Measurements from ENCODE around the gene PPP1R12B. TPM values are rescaled to one million over a fixed set of nuclear protein-coding genes. Genes with fewer than 3 reads are reported as not detected.
"Not testable (repeated sequence)": the region's sequence is repeated elsewhere in the genome, so short reads cannot be mapped to it uniquely, and the experiment has no call there.

PPP1R12B gene
- total and polyA plus RNA-seq, 2 donors (not counting 1 experiment from before 2014, with no cell fraction given) = 13.4 to 21.7 TPM

DNA sequence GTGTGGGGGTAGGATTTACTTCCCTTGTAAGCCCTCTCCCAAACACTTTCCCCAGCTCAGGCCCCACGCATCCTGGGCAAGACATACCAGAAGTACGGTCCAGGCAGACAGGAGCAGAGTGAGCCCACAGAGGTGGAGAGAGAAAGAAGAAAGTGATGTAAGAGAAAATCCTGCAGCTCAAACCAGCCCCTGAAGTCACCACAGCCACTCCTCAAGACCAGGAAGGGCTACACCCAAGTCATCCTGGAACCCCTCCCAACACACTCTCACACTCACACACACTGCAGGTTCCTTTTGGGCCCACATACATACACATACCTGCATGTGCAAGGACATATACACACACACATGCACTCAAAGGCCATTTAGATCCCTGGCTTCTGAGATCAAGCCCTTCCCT is 254.9 kb downstream of the PPP1R12B start:
- Histone ChIP-seq H2AFZ (ENCODE audit: low read length) (no peak overlapping the region), H3K27ac (ENCODE audit: insufficient read depth, low read length) (no peak overlapping the region), H3K4me2 (ENCODE audit: extremely low read depth, insufficient read depth, low read length) (no peak overlapping the region), H3K36me3 (ENCODE audit: control insufficient read depth, insufficient read depth, low read length) (no peaks in the 10 kb centered on the region), H3K79me2 (ENCODE audit: control insufficient read depth, insufficient read depth, low read length) (no peaks in the 10 kb centered on the region), H3K4me1 (ENCODE audit: control insufficient read depth, extremely low read depth, insufficient read depth, low read length) (no peaks in the 10 kb centered on the region), H3K27me3 (ENCODE audit: control insufficient read depth, insufficient read depth, low read length) (no peaks in the 10 kb centered on the region), H3K4me3 (replicated peaks in 1 of 4; ENCODE audit: control extremely low read depth in 1 of 4, insufficient read depth in 1 of 4, low read depth in 3 of 4, low read length in 4 of 4) (no peak overlapping the region), H4K20me1 (ENCODE audit: control insufficient read depth, extremely low read depth, insufficient read depth, low read length) (no peaks in the 10 kb centered on the region), H3K9me3 (ENCODE audit: control insufficient read depth, insufficient read depth, low read depth, low read length) (no peaks in the 10 kb centered on the region), H3K9ac (ENCODE audit: insufficient read depth, low read length) (no peak overlapping the region)
- no peak for DNase-seq (ENCODE audit: low read depth in 2 of 2)
- TF ChIP-seq, protein P1, sequence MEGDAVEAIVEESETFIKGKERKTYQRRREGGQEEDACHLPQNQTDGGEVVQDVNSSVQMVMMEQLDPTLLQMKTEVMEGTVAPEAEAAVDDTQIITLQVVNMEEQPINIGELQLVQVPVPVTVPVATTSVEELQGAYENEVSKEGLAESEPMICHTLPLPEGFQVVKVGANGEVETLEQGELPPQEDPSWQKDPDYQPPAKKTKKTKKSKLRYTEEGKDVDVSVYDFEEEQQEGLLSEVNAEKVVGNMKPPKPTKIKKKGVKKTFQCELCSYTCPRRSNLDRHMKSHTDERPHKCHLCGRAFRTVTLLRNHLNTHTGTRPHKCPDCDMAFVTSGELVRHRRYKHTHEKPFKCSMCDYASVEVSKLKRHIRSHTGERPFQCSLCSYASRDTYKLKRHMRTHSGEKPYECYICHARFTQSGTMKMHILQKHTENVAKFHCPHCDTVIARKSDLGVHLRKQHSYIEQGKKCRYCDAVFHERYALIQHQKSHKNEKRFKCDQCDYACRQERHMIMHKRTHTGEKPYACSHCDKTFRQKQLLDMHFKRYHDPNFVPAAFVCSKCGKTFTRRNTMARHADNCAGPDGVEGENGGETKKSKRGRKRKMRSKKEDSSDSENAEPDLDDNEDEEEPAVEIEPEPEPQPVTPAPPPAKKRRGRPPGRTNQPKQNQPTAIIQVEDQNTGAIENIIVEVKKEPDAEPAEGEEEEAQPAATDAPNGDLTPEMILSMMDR (conservative IDR thresholded peaks at IDR 0.05 in 1 of 2, IDR thresholded peaks at IDR 0.05 in 1 of 2; ENCODE audit: low read depth in 1 of 2, low read length in 2 of 2) = no peak
- no peak for TF ChIP-seq EZH2 (IDR thresholded peaks at IDR 0.05; ENCODE audit: low read length, missing control alignments)

DNA sequence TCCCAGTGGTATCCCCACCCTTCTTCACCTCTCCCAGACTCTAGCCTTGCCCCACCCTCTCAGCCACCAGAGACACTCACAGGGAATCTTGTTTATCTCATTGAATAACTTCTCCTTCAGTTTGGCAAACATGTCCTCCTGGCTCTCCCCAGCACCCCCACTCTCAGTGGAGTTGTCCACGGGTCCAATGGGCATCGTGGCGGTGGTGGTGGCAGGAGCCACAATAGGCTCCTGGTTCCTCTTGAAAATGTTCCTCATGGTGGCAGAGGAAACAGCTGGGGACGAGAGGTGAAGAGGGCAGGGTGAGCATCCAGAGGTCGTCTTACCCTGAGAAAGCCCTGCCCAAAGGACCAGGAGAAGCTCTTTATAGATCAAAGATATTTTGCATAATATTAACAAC is 257.0 kb downstream of the PPP1R12B start:
- Histone ChIP-seq H3K4me3 (replicated peaks in 1 of 4; ENCODE audit: control extremely low read depth in 1 of 4, insufficient read depth in 1 of 4, low read depth in 3 of 4, low read length in 4 of 4) (no peak overlapping the region), H3K4me1 (ENCODE audit: control insufficient read depth, extremely low read depth, insufficient read depth, low read length) (no peaks in the 10 kb centered on the region), H3K9me3 (ENCODE audit: control insufficient read depth, insufficient read depth, low read depth, low read length) (no peaks in the 10 kb centered on the region), H4K20me1 (ENCODE audit: control insufficient read depth, extremely low read depth, insufficient read depth, low read length) (no peaks in the 10 kb centered on the region), H3K36me3 (ENCODE audit: control insufficient read depth, insufficient read depth, low read length) (no peaks in the 10 kb centered on the region), H3K27ac (ENCODE audit: insufficient read depth, low read length) (no peak overlapping the region), H3K4me2 (ENCODE audit: extremely low read depth, insufficient read depth, low read length) (no peak overlapping the region), H3K79me2 (ENCODE audit: control insufficient read depth, insufficient read depth, low read length) (no peaks in the 10 kb centered on the region), H3K27me3 (ENCODE audit: control insufficient read depth, insufficient read depth, low read length) (no peaks in the 10 kb centered on the region), H3K9ac (ENCODE audit: insufficient read depth, low read length) (no peak overlapping the region), H2AFZ (ENCODE audit: low read length) (no peak overlapping the region)
- TF ChIP-seq, protein P1 (conservative IDR thresholded peaks at IDR 0.05 in 1 of 2, IDR thresholded peaks at IDR 0.05 in 1 of 2; ENCODE audit: low read depth in 1 of 2, low read length in 2 of 2) = no peak
- no peak for TF ChIP-seq EZH2 (IDR thresholded peaks at IDR 0.05; ENCODE audit: low read length, missing control alignments)
- DNase-seq (ENCODE audit: low read depth in 2 of 2) = no peak

DNA sequence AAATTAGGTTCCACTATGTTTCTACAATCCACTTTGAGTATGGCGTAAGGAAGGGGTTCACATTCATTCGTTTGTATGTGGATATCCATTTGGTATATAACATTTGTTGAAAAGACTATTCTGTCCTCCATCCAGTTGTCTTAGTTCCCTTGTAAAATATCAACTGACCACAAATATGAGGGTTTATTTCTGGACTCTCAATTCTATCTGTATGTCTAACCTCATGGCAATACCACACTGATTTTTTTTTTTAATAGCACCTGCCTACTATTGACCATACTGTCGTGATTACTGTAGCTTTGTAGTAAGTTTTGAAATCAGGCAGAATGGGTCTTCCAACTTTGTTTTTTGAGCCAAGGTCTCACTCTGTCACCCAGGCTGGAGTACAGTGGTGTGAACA is 263.5 kb downstream of the PPP1R12B start:
- H3K27ac ChIP-seq (ENCODE audit: insufficient read depth, low read length); H3K9me3 ChIP-seq (ENCODE audit: control insufficient read depth, insufficient read depth, low read depth, low read length); H3K36me3 ChIP-seq (ENCODE audit: control insufficient read depth, insufficient read depth, low read length); H2AFZ ChIP-seq (ENCODE audit: low read length); H3K4me3 ChIP-seq (replicated peaks in 1 of 4; ENCODE audit: control extremely low read depth in 1 of 4, insufficient read depth in 1 of 4, low read depth in 3 of 4, low read length in 4 of 4); H3K9ac ChIP-seq (ENCODE audit: insufficient read depth, low read length); DNase-seq (ENCODE audit: low read depth in 2 of 2); H4K20me1 ChIP-seq (ENCODE audit: control insufficient read depth, extremely low read depth, insufficient read depth, low read length); H3K27me3 ChIP-seq (ENCODE audit: control insufficient read depth, insufficient read depth, low read length); H3K4me2 ChIP-seq (ENCODE audit: extremely low read depth, insufficient read depth, low read length); H3K79me2 ChIP-seq (ENCODE audit: control insufficient read depth, insufficient read depth, low read length): not testable (repeated sequence)
- H3K4me1 ChIP-seq (ENCODE audit: control insufficient read depth, extremely low read depth, insufficient read depth, low read length) = peaks cover 12% of the 10 kb centered on the region
